T47D (cell line): ENCODE measurements around the gene IQCC.

ENCODE experiments used
- DNase-seq, 2 experiments: peaks; one replicate each; pipeline versions ENCODE4 v3.0.0 to v3.0.0-alpha.2; 2011 to 2012; ENCODE audit warnings: low read depth in 1 of 2, low spot score in 1 of 2
- JUND ChIP-seq: IDR thresholded peaks from 2 replicates; pipeline ENCODE4 v1.6.1; 2012; ENCODE audit warnings: low read depth
- in situ Hi-C: cut with HindIII; loops from 2 replicates; pipeline ENCODE4 v1.10.0; 2016; ENCODE audit warnings: low sequenced_read_pairs, low pct_unique_long_range_greater_than_20kb

Gene IQCC

DNA sequence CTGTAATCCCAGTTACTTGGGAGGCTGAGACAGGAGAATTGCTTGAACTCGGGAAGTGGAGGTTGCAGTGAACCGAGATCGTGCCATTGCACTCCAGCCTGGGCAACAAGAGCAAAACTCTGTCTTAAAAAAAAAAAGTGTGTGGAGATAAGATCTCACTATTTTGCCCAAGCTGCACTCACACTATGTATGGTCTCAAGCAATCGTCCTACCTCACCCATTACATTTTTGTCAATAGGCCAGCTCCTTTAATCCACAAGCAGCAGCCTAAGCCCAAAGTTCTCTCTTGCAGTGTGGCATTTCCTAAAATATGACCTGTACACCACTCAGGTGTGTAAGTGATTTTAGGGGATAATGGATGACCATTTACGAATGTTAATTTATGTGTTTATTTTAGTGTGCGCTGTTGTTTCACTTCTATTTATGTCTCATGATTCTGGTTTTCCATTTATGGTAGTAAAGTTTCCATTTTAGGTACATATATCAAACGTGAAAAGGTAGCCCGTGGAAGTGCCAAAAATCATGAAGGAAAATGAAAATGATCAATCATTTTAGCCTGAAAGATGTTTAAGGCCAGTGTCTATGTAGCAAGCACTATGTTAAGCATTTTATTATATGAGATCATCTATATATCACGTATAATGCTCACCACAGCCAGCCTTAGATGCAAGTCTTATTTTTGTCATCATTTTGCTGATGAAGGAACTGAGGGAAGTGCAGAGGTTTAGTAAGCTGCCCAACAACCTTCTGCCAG lies 51.2 kb downstream of the IQCC start:
- TF ChIP-seq JUND, result no peak
- no peak for DNase-seq
- in situ Hi-C loops, result no loop called here

DNA sequence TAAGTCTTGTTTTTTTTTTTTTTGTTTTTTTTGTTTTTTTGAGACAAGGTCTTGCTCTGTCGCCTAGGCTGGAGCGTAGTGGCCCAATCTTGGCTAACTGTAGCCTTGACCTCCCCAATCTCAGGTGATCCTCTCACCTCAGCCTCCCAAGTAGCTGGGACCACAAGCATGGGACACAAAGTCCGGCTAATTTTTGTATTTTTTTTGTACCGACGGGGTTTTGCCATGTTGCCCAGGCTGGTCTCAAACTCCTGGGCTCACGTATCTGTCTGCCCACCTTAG lies 51.7 kb downstream of the IQCC start:
- in situ Hi-C loops, result no loop called here
- no peak for DNase-seq
- no peak for TF ChIP-seq JUND
